CD4-positive, alpha-beta T cell treated with Interleukin-15 for 1 hour (primary cell): ENCODE measurements around the gene USP20.

ENCODE experiments used
- DNase-seq: peaks from one replicate; pipeline ENCODE4 v3.0.0-alpha.2; 2020

The USP20 gene

DNA sequence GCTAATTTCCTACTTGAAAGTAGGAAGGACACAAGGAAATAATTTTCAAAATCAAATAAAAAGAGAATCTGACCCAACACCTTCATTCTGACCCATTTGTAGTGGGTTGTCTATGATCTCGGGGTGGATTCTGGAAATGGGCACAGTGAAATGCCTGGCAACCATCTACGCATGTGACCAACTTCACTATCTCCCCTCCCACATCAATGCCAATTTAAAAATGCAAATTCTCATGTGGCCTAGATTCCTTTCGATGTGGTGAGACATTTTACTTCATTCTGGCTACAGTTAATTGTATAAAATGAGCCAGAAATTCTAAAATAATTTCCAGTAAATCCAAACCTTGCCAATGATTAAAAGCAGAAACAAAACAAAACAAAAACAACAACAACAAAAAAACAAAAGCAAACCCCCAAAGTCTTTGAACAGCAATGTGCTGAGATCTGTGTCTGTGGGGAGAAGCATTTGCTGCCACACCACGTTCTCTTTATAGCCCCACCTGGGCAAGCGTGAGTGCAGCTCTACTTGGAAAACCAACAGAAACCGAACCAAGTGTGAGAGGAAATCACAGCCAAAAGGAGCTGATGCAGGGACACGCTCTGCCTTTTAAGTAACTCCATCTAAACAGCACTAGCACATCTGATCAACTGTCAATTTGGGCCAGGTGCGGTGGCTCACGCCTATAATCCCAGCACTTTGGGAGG, 59.0 kb downstream of the USP20 start:
- DNase-seq = peak; percentile 52

DNA sequence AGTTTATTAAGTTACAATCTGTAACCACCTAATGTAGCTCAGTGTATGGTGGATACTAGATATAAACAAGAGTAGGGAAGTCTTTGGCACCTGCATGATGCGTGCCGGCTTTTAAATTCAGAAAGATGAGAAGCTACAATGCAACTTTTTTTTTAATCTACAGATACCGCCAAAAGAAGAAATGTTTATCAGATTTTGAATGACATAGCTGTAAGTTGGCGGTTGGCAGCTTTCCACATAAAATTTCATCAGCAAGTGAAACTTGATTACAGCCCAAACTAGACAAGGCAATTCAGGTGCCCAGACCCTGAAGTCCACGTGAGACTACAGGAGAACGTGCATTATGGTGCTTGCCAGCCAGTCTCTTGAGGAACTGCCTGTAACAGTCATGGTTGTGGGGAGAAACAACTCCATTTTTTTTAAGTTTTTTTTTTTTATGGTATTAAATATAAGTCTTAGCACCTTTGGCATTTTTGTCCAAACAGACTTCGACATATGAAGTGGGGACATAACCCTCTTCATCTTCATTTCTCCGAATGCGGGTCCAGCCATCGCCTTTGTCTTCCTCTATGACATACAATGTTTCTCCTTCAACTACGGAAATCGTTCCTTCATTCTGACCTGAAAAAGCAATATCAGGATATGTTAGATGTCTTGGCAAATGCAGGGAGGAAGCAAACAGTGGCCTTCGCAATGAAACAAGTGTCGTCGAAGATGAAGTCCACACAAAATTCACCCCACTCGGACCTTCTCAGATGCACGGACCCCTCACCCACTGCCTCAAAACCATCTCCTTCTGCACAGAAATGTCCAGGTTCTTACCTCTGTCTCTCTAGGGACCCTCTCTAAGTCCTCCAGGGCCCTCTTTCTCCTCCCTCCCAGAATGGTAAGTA, 60.4 kb downstream of the USP20 start:
- DNase-seq = peak; percentile 55

DNA sequence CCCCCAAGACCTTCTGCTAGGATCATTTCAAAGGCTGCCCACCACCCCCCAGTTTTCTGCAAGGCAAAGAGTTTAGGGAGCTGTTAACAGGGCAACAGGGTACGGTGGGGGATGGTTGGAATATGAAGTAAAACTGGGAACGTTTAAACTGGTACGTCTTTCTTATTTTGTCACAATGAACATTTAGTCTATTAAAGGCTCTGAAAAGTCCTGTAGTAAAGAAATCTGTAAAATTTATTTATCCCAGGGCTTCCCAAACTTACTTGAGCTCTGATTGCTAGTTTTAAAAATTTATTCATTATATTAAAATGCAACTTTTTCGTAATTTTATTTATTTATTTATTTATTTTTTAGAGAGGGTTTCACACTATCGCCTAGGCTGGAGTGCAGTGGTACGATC, 62.0 kb downstream of the USP20 start:
- DNase-seq = no peak

DNA sequence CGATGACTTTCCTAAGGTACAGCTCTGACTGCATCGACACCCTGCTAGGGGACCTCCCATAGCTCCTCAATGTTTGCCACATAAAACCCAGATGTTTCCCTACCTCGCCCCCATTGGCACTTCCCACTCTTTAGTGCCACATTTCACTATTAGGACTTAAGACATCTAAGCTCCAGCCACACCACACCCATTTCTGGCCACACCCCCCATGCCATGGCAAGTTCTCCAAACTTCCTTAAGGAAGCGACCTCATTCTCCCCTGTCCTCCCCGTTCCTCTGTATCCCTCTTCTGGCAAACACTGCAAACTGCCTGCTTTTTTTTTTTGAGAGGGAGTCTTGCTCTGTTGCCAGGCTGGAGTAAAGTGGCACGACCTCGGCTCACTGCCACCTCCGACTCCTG, 62.9 kb downstream of the USP20 start:
- no peak for DNase-seq

DNA sequence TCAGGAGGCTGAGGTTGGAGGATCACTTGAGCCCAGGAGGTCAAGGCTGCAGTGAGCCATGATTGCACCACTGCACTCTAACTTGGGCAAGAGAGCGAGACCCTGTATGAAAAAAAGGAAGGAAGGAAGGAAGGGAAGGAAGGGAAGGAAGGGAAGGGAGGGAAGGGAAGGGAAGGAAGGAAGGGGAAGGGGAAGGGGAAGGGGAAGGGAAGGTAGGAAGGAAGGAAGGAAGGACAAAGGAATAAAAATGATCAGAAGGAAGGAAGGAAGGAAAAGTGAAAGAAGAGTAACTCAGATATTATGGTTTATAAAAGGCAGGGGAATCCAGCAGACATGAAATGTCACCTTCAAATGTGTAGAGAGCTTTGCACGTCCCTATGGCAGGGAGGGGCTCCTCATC, 64.4 kb downstream of the USP20 start:
- no peak for DNase-seq

DNA sequence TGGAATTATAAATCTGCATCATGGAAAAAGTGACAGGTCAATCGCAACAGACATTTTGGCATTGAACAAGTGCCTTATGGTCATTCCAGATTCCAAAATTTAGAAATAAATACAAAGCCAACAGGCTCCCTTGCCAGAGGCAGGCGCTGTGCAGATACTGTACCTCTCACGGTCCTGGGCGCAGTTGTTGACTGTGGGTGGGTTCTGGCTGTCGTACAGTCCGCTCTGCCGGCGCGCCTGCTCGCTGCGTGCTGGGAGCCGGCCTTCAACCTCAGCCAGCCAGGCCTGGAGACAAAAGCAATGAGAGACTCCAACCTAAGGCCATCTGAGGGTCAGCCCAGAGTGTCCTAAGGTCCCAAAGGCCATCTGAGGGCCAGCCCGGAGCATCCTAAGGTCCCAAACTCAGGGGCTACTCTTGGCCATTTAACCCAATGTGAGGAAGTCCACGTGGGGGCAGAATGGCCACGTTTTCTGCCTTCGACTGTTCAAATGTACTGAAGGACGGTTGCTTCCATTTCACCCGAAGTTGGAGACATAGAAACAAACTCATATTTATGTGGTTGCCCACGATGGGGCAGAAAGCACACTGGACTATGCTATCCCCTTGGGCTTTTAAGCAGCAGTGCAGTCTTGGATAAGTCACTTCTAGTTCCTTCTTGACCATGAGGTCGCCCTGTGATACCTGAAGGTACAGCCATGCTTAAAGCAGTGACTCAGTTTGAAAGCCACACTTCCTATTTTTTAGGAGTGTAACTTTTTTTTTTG, 65.2 kb downstream of the USP20 start:
- DNase-seq = no peak

DNA sequence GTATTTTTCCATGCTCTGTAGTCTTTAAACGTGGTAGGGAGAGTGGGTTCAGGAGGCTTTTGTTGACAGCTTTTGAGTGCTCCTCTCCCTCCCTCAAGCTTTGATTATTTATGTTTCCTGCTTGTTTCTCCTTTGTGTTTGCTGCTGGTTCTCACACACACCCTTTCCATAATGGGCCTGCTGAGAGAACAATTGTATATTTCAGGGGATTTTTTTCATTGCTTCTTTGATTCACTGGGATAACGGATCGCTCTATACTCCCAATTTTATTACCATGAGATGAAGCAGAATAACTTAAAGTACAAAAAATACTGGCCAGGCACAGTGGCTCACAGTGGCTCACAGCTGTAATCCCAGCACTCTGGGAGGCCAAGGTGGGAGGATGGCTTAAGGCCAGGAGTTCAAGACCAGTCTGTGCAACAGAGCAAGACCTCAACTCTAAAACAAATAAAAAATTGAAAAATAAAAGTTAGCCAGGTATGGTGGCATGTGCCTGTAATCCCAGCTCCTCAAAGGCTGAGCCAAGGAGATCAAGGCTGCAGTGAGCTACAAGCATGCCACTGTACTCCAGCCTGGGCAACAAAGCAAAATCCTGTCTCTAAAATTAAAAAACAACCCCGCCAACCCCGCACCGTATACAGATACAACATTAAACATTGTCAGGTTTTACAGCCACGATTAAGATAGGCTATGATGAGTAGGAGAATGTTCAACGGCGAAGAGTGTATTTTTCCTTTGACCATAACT, 66.9 kb downstream of the USP20 start:
- DNase-seq = no peak

DNA sequence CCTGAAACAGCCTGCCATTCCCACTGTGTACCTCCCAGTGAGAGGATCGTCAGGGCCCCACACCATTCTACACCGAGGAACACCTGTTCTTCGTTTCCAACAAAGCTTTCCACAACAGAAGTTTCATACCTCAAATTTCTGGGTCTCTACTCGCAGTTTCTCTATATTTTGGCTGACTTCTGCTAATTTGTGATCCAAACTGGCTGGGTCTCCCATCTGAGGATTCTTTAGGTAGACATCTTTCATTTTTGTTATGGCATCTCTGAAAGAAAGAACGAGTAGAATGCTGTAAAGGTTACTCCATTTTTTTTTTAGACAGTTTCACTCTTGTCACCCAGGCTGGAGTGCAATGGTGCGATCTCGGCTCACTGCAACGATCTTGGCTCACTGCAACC, 67.5 kb downstream of the USP20 start:
- no peak for DNase-seq

DNA sequence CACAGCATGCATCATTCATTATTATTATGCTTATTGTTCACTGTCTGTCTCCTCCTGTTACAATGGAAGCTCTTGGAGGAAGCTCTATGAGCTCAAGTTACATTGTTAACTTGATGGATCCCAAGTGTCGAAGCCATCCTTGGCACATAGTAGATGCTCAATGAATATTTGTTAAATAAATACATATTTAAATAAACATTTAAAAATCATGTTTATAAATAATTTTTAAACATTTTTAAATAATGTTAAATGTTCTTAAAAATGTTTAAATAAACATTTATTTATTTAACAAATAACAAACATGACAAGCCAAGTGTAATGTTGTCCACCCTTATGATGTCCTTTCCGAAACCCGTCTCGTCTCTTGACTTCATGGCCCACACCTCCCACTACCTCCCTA, 69.5 kb downstream of the USP20 start:
- no peak for DNase-seq

DNA sequence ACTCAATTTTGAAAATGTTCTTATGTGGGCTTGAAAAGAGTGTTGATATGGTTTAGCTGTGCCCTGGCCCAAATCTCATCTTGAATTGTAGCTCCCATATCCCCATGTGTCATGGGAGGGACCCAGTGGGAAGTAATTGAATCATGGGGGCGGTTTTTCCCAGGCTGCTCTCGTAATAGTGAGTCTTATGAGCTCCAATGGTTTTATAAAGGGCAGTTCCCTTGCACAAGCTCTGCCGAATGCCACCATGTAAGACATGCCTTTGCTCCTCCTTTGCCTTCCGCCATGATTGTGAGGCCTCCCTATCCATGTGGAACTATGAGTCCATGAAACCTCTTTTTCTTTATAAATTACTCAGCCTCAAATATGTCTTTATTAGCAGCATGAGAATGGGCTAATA, 71.0 kb downstream of the USP20 start:
- no peak for DNase-seq

DNA sequence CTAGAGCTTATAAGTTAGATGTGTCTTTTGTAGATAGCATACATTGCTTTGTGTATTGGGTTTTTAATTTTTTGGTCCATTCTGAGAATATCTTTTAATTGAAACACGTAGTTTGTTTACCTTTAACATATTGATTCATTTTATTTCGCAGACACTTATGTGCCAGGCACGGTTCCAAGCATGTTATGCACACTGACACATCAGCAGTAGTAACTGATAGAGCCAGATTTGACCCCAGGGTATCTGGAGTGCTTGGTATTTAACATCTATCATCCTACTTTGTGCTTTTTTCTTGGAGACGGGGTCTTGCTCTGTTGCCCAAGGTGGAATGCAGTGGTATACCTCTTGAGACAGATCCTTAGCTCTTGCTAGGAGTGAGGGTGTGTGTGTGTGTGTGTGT, 71.9 kb downstream of the USP20 start:
- no peak for DNase-seq

DNA sequence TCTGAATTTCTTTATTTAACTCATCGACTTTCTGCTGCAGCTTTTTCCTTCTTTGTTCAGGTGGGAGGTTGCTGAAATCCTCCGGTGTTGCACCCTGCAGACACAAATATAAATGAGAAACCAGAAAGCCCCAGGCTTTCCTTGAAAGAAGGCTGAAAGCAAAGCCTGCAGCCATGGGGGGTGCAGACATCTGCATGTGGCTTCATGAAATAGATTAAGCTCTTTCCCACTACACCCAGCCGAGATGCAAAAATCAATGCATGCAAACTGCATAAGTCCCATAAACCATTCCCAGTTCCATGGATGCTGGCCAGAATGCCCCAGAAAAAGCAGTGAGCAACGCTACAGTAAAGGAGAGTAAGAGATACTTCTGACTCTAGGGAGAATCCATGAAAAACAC, 73.6 kb downstream of the USP20 start:
- no peak for DNase-seq

DNA sequence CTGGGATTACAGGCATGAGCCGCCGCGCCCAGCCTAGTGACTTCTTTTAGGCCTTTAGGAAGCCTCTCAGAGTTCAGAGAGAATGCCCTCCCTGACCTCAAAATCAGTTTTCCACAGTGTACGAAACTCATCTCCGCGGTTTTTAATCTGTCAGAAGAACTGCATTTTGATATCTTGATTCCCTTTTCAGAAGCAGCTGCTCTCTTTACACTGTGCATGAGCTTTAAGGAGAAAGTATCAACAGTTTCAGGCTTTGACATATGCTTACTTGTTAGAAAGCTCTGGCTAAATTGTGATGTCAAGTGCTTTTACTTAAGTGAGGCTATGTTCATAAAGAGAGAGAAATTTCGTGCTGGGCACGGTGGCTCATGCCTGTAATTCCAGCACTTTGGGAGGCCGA, 74.6 kb downstream of the USP20 start:
- no peak for DNase-seq

DNA sequence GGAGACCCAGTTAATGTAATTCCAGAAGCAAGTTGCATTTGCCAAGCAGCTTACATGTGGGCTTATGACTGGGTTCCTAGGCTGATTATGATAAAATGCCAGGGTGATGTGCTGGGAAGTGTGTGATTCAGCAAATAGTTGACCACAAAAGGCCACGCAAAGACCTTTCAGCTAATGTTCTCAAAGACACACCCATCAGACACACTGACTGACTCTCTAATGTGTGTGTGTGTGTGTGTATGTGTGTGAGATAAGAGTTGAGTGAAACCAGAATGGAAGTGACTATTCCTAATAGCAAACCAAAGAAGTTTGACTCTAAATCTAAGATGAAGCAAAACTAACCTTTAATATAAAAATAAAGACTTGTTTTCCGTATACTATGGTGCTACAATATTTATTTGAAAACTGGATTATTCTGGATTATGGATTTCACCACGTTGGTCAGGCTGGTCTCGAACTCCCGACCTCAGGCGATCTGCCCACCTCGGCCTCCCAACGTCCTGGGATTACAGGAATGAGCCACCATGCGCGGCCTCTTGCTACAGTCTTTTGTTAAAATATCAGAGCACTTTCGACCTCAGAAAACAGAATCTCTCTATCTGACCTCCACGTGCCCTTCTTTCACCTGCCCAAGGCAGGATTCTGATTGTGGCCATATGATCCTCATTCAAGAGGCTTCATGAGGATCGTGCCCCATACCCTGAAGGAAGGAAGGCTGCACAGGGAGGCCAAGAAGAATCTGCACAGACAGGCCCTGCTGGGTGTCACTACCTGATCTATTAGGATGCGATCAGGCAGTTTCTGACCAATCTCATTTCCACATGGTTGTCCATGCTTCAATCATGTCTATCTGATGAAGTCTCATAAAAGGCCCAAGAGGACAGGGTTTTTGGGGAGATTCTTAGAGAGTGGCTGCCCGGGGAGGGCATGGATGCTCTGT, 75.6 kb downstream of the USP20 start:
- DNase-seq = peak; percentile 30

DNA sequence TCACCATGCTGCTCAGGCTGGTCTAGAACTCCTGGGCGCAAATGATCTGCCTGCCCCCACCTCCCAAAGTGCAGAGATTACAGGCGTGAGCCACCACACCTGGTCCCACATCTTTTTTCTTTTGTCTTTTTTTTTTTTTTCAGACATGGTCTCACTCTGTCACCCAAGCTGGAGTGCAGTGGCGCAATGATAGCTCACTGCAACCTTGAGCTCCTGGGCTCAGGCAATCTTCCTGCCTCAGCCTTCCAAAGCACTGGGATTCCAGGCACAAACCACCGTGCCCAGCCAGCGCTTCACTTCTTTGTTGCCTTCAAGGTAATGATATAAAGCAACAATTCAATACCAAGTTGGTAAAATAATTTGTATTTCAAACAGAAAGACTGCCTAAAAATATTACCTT, 78.8 kb downstream of the USP20 start:
- no peak for DNase-seq

DNA sequence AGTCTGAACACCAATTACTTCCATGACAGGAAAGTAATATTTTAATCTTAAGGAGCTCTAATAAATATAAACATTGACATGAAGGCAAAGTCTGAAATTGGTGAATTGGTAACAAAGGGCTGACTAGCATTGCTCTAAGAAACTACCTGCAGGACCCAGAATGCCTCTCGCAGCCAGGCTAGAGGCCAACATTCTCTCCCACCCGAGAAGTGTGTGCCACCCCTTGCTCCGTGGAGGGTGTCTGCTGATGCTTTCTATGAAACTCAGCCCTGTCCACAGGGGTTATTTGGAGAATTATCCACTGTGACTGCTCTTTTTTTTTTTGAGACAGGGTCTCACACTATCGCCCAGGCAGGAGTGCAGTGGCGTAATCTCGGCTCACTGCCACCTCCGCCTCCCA, 81.4 kb downstream of the USP20 start:
- DNase-seq = no peak

DNA sequence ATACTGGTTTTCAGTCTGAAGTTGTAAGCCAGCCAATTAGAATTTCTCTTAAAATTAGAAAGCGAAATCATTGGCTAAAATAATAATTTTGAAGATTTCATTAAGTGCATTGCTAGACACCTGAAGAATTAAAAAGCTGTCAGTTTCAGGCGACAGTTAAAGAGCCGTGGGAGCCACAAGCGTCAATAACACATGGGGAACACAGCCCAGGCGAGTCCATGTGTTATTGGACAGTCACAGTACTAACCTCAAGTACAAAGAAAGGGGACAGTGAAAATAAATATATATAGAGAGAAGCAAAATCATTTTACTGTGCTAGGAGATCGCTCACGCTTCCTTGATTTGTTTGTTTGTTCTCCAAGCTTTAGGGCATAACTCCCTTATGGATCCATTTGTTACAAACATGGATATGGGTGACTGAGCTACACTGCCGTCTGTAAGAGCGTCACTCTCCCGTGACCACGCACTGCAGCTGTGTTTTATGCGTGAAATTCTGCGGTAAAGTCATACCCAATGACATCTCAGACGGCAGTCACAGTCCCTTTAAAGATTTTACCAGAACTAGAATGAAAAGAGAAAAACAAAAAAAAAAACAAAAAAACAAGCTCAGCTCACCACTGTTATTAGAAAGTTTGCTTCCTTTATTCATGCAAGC, 83.2 kb downstream of the USP20 start:
- no peak for DNase-seq

DNA sequence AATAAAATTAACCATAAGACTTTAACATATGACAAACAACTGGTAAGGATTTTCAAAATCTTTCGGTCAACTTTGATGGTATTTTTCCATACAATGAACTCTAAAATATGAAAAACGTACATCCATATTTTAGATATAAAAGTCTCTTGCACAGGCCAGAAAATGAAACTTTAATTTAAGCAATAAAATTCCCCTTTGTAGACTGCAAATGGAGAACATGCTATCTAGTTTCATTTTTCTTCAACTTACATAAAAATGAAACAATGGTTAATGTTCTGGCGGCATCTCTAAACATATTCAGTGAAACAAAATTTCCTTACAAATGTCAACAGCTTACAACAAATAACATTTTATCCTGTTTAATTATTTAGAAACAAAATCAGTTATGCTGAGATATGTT, 84.0 kb downstream of the USP20 start:
- no peak for DNase-seq

DNA sequence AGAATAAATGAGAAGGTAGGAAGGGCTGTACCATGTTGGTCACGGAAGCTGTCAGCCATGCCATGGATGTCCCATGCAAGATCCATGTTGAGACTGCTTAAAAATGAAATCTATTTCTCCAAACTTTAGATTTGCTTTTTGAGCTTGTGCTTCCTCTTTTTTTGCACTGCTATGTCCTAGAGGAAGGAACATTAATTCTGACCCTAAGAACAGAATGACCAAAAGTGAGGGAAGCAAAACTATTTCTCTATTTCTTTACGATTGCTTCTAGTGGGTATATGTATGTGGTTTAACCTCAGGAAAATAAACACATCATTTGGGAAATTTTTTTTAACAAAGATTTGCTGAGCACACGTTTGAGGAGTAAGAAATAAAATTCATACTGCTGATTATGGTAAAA, 84.6 kb downstream of the USP20 start:
- DNase-seq = no peak

DNA sequence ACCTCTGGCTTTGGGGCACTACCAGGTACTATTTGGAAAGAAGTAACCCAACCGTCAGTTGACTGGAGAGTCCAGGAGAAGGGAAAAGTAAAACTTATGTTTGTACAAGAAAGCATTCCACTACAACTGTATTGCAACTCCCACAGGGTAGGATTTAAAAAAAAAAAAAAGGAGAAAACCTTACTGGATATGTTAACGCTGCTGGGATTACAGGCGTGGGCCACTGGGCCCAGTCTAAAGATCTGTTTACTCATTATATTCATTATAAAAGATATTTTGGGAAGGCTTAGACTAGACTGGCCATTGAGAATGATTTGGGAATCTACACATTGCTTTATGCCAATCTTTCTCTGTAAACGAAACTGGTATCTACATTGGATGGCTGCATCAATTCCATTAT, 86.6 kb downstream of the USP20 start:
- DNase-seq = no peak

DNA sequence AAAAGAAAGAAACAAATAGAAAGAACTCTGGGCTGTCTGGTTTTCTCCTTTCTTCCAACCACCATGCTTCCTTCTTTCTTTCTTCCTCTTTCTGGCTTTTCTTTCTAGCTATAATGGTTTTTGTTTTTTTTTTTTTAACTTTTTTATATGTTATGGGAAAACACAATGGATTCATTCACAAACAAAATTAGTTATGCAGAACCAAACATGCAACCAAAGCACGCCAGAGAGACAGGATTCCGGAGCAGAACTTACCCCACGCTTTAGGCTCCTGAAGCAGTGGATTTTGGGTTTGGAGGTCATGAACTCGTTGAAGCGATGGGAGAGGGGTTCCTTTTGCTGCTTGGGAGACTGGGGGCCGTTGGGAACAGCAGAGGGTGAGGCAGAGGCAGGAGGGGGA, 88.3 kb downstream of the USP20 start:
- no peak for DNase-seq
